ENCODE data around the gene RMND1. TPM values are rescaled to one million over a fixed set of nuclear protein-coding genes. Genes with fewer than 3 reads are reported as not detected.
"Not testable (repeated sequence)": the region's sequence is repeated elsewhere in the genome, so short reads cannot be mapped to it uniquely, and the experiment has no call there.

Gene RMND1
- total RNA-seq, 1 donor from 2014 or later: 18.7 TPM

GRCh38 chr6:151452750-151453427 is 963 bp upstream of the RMND1 start:
- peak overlapping the region; percentile 95 for H3K4me3 Mint-ChIP-seq (ENCODE audit: unreplicated experiment)
- H3K9me3 Mint-ChIP-seq (ENCODE audit: unreplicated experiment): peaks cover 6% of the 10 kb centered on the region
- peaks cover 17% of the 10 kb centered on the region for H3K4me1 Mint-ChIP-seq (ENCODE audit: unreplicated experiment)
- peaks cover 18% of the 10 kb centered on the region for H3K27me3 Mint-ChIP-seq (ENCODE audit: unreplicated experiment)
- TF ChIP-seq CTCF (IDR thresholded peaks at IDR 0.05; ENCODE audit: unreplicated experiment): no peak
- H3K27ac Mint-ChIP-seq (ENCODE audit: unreplicated experiment): peak overlapping the region; percentile 95
- peaks cover 17% of the 10 kb centered on the region for H3K36me3 Mint-ChIP-seq (ENCODE audit: low read depth, unreplicated experiment)
- DNase-seq (ENCODE audit: low spot score): no peak

DNA sequence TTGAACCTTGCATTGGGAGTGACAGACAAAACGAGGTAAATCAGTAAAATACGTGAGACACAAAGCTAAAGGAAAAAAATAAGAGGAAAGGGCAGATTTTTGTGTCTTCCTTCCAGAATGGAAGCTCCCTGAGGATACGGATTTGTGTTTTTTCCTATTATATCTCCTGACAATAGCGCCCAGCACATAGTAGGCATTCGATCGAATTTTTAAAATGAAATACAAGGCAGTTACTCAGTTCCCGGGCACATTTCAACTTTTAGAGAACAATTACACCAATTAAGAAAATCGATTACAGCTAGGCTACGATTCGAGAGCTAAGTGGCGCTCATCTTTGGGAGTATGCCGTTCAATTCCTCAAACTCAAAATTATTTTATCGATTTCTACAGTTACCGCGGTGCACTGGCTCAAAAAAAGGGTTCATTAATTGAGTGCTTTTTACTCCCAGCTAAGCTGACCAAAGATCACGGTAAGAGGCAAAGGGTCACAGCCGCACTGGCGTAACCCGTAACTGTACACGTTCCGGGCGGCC is 443 bp downstream of the RMND1 start:
- TF ChIP-seq CTCF (IDR thresholded peaks at IDR 0.05; ENCODE audit: unreplicated experiment): no peak
- H3K4me3 Mint-ChIP-seq (ENCODE audit: unreplicated experiment): peak overlapping the region; percentile 95
- H3K36me3 Mint-ChIP-seq (ENCODE audit: low read depth, unreplicated experiment): peaks cover 17% of the 10 kb centered on the region
- peak overlapping the region; percentile 95 for H3K27ac Mint-ChIP-seq (ENCODE audit: unreplicated experiment)
- DNase-seq (ENCODE audit: low spot score): no peak
- H3K4me1 Mint-ChIP-seq (ENCODE audit: unreplicated experiment): peaks cover 17% of the 10 kb centered on the region
- H3K27me3 Mint-ChIP-seq (ENCODE audit: unreplicated experiment): peaks cover 18% of the 10 kb centered on the region
- peaks cover 6% of the 10 kb centered on the region for H3K9me3 Mint-ChIP-seq (ENCODE audit: unreplicated experiment)

DNA sequence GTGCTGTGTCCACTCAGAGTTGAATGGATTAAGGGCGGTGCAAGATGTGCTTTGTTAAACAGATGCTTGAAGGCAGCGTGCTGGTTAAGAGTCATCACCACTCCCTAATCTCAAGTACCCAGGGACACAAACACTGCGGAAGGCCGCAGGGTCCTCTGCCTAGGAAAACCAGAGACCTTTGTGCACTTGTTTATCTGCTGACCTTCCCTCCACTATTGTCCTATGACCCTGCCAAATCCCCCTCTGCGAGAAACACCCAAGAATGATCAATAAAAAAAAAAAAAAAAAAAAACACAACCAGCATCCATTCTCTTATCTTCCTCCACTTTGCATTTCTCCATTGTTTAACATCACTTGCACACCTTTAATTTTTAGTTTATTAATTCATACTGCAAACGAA is 998 bp downstream of the RMND1 start:
- DNase-seq (ENCODE audit: low spot score); H3K9me3 Mint-ChIP-seq (ENCODE audit: unreplicated experiment): not testable (repeated sequence)
- Mint-ChIP-seq H3K27ac (ENCODE audit: unreplicated experiment) (peak overlapping the region; percentile 95), H3K4me3 (ENCODE audit: unreplicated experiment) (peak overlapping the region; percentile 95), H3K4me1 (ENCODE audit: unreplicated experiment) (peaks cover 17% of the 10 kb centered on the region), H3K27me3 (ENCODE audit: unreplicated experiment) (peaks cover 18% of the 10 kb centered on the region), H3K36me3 (ENCODE audit: low read depth, unreplicated experiment) (peaks cover 17% of the 10 kb centered on the region)

DNA sequence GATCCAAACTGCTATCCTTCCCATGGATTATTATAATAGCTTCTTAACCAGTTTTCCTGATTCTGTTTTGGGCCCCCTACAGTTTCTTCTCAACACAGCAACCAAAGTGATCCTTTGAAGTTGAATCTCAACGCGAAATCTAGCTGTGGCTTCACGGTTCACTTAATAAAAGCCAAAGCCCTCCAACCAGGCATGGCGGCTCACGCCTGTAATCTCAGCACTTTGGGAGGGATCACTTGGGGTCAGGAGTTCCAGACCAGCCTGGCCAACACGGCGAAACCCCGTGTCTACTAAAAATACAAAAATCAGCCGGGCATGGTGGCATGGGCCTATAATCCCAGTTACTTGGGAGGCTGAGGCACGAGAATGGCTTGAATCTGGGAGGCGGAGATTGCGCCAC is 3.3 kb downstream of the RMND1 start:
- Mint-ChIP-seq H3K27ac (ENCODE audit: unreplicated experiment) (no peak overlapping the region), H3K36me3 (ENCODE audit: low read depth, unreplicated experiment) (peaks cover 17% of the 10 kb centered on the region), H3K27me3 (ENCODE audit: unreplicated experiment) (peaks cover 18% of the 10 kb centered on the region), H3K9me3 (ENCODE audit: unreplicated experiment) (peaks cover 6% of the 10 kb centered on the region), H3K4me3 (ENCODE audit: unreplicated experiment) (no peak overlapping the region), H3K4me1 (ENCODE audit: unreplicated experiment) (peaks cover 11% of the 10 kb centered on the region)
- no peak for DNase-seq (ENCODE audit: low spot score)
- TF ChIP-seq CTCF (IDR thresholded peaks at IDR 0.05; ENCODE audit: unreplicated experiment): no peak

GRCh38 chr6:151447237-151447636 is 4.7 kb downstream of the RMND1 start:
- TF ChIP-seq CTCF (IDR thresholded peaks at IDR 0.05; ENCODE audit: unreplicated experiment): no peak
- Mint-ChIP-seq H3K4me1 (ENCODE audit: unreplicated experiment) (peaks cover 11% of the 10 kb centered on the region), H3K27ac (ENCODE audit: unreplicated experiment) (no peak overlapping the region), H3K9me3 (ENCODE audit: unreplicated experiment) (peaks cover 6% of the 10 kb centered on the region), H3K36me3 (ENCODE audit: low read depth, unreplicated experiment) (peaks cover 15% of the 10 kb centered on the region), H3K27me3 (ENCODE audit: unreplicated experiment) (peaks cover 18% of the 10 kb centered on the region), H3K4me3 (ENCODE audit: unreplicated experiment) (no peak overlapping the region)
- DNase-seq (ENCODE audit: low spot score): no peak
